ENCODE measurements around the gene PPP2R1A.
"Not testable (repeated sequence)": the region's sequence is repeated elsewhere in the genome, so short reads cannot be mapped to it uniquely, and the experiment has no call there.

GRCh38 chr19:52265556-52265955, 75.7 kb downstream of the PPP2R1A start:
- TF ChIP-seq, protein P1, sequence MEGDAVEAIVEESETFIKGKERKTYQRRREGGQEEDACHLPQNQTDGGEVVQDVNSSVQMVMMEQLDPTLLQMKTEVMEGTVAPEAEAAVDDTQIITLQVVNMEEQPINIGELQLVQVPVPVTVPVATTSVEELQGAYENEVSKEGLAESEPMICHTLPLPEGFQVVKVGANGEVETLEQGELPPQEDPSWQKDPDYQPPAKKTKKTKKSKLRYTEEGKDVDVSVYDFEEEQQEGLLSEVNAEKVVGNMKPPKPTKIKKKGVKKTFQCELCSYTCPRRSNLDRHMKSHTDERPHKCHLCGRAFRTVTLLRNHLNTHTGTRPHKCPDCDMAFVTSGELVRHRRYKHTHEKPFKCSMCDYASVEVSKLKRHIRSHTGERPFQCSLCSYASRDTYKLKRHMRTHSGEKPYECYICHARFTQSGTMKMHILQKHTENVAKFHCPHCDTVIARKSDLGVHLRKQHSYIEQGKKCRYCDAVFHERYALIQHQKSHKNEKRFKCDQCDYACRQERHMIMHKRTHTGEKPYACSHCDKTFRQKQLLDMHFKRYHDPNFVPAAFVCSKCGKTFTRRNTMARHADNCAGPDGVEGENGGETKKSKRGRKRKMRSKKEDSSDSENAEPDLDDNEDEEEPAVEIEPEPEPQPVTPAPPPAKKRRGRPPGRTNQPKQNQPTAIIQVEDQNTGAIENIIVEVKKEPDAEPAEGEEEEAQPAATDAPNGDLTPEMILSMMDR (IDR thresholded peaks at IDR 0.05): not testable (repeated sequence)
- not testable (repeated sequence) for TF ChIP-seq POLR2A (IDR thresholded peaks at IDR 0.05)
